ENCODE data around the gene KDF1. TPM values are rescaled to one million over a fixed set of nuclear protein-coding genes. Genes with fewer than 3 reads are reported as not detected.

Gene KDF1
- total and polyA plus RNA-seq, 2 experiments from 2014 or later, result 13.6 to 21.1 TPM

DNA sequence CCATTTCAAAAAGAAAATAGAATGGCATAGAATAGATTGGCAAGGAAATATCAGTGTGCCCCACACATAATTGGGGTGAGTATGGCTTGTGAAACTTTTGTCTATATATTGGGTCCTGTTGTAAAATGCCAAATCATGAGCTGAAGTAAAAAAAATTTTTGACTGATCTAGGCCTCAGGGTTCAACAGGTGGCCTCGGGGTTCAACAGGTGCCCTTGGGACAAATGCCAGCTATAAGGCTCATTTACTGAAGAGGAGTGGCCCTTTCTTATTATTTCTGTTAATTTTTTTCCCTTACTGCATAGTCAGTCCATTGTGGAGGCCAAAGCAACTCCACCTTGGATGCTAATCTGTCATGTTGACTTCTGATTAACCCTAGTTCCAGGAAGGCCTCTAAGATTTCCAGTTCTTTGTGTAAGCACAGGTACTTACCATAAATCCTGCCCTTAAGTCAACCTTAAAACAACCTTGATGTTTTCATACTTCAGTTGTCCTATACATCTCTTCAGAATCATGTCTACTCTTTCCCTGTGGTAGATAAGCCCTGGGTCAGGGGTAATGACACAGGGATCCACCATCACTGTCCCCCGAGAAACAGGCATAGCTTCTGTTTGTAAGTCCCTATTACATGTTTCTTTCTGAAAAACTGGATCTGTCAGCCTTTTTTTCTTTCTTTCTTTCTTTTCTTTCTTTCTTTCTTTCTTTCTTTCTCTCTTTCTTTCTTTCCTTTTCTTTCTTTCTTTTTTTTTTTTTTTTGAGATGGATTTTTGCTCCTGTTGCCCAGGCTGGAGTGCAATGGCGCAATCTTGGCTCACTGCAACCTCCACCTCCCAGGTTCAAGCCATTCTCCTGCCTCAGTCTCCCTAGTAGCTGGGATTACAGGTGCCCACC, 16.6 kb upstream of the KDF1 start:
- H3K36me3 Mint-ChIP-seq (ENCODE audit: low read depth), result no peaks in the 10 kb centered on the region
- TF ChIP-seq, protein P1, sequence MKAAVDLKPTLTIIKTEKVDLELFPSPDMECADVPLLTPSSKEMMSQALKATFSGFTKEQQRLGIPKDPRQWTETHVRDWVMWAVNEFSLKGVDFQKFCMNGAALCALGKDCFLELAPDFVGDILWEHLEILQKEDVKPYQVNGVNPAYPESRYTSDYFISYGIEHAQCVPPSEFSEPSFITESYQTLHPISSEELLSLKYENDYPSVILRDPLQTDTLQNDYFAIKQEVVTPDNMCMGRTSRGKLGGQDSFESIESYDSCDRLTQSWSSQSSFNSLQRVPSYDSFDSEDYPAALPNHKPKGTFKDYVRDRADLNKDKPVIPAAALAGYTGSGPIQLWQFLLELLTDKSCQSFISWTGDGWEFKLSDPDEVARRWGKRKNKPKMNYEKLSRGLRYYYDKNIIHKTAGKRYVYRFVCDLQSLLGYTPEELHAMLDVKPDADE (IDR thresholded peaks at IDR 0.05), result no peak
- TF ChIP-seq EZH2 (IDR thresholded peaks at IDR 0.05; ENCODE audit: low read depth, unreplicated experiment), result no peak
- TF ChIP-seq STAT1 (IDR thresholded peaks at IDR 0.05; ENCODE audit: unreplicated experiment), result no peak
- no peak for TF ChIP-seq POLR2AphosphoS5 (IDR thresholded peaks at IDR 0.05; ENCODE audit: low read depth)
- TF ChIP-seq, protein P2, sequence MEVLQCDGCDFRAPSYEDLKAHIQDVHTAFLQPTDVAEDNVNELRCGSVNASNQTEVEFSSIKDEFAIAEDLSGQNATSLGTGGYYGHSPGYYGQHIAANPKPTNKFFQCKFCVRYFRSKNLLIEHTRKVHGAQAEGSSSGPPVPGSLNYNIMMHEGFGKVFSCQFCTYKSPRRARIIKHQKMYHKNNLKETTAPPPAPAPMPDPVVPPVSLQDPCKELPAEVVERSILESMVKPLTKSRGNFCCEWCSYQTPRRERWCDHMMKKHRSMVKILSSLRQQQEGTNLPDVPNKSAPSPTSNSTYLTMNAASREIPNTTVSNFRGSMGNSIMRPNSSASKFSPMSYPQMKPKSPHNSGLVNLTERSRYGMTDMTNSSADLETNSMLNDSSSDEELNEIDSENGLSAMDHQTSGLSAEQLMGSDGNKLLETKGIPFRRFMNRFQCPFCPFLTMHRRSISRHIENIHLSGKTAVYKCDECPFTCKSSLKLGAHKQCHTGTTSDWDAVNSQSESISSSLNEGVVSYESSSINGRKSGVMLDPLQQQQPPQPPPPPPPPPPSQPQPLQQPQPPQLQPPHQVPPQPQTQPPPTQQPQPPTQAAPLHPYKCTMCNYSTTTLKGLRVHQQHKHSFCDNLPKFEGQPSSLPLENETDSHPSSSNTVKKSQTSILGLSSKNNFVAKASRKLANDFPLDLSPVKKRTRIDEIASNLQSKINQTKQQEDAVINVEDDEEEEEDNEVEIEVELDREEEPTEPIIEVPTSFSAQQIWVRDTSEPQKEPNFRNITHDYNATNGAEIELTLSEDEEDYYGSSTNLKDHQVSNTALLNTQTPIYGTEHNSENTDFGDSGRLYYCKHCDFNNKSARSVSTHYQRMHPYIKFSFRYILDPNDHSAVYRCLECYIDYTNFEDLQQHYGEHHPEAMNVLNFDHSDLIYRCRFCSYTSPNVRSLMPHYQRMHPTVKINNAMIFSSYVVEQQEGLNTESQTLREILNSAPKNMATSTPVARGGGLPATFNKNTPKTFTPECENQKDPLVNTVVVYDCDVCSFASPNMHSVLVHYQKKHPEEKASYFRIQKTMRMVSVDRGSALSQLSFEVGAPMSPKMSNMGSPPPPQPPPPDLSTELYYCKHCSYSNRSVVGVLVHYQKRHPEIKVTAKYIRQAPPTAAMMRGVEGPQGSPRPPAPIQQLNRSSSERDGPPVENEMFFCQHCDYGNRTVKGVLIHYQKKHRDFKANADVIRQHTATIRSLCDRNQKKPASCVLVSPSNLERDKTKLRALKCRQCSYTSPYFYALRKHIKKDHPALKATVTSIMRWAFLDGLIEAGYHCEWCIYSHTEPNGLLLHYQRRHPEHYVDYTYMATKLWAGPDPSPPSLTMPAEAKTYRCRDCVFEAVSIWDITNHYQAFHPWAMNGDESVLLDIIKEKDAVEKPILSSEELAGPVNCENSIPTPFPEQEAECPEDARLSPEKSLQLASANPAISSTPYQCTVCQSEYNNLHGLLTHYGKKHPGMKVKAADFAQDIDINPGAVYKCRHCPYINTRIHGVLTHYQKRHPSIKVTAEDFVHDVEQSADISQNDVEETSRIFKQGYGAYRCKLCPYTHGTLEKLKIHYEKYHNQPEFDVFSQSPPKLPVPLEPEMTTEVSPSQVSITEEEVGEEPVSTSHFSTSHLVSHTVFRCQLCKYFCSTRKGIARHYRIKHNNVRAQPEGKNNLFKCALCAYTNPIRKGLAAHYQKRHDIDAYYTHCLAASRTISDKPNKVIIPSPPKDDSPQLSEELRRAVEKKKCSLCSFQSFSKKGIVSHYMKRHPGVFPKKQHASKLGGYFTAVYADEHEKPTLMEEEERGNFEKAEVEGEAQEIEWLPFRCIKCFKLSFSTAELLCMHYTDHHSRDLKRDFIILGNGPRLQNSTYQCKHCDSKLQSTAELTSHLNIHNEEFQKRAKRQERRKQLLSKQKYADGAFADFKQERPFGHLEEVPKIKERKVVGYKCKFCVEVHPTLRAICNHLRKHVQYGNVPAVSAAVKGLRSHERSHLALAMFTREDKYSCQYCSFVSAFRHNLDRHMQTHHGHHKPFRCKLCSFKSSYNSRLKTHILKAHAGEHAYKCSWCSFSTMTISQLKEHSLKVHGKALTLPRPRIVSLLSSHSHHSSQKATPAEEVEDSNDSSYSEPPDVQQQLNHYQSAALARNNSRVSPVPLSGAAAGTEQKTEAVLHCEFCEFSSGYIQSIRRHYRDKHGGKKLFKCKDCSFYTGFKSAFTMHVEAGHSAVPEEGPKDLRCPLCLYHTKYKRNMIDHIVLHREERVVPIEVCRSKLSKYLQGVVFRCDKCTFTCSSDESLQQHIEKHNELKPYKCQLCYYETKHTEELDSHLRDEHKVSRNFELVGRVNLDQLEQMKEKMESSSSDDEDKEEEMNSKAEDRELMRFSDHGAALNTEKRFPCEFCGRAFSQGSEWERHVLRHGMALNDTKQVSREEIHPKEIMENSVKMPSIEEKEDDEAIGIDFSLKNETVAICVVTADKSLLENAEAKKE (CRISPR knock-in tag; IDR thresholded peaks at IDR 0.05), result no peak
- TF ChIP-seq, protein P3, sequence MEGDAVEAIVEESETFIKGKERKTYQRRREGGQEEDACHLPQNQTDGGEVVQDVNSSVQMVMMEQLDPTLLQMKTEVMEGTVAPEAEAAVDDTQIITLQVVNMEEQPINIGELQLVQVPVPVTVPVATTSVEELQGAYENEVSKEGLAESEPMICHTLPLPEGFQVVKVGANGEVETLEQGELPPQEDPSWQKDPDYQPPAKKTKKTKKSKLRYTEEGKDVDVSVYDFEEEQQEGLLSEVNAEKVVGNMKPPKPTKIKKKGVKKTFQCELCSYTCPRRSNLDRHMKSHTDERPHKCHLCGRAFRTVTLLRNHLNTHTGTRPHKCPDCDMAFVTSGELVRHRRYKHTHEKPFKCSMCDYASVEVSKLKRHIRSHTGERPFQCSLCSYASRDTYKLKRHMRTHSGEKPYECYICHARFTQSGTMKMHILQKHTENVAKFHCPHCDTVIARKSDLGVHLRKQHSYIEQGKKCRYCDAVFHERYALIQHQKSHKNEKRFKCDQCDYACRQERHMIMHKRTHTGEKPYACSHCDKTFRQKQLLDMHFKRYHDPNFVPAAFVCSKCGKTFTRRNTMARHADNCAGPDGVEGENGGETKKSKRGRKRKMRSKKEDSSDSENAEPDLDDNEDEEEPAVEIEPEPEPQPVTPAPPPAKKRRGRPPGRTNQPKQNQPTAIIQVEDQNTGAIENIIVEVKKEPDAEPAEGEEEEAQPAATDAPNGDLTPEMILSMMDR (conservative IDR thresholded peaks at IDR 0.05; ENCODE audit: low read depth in 2 of 2), result no peak
- TF ChIP-seq JUNB (IDR thresholded peaks at IDR 0.05; ENCODE audit: unreplicated experiment), result no peak
- TF ChIP-seq, protein P4, sequence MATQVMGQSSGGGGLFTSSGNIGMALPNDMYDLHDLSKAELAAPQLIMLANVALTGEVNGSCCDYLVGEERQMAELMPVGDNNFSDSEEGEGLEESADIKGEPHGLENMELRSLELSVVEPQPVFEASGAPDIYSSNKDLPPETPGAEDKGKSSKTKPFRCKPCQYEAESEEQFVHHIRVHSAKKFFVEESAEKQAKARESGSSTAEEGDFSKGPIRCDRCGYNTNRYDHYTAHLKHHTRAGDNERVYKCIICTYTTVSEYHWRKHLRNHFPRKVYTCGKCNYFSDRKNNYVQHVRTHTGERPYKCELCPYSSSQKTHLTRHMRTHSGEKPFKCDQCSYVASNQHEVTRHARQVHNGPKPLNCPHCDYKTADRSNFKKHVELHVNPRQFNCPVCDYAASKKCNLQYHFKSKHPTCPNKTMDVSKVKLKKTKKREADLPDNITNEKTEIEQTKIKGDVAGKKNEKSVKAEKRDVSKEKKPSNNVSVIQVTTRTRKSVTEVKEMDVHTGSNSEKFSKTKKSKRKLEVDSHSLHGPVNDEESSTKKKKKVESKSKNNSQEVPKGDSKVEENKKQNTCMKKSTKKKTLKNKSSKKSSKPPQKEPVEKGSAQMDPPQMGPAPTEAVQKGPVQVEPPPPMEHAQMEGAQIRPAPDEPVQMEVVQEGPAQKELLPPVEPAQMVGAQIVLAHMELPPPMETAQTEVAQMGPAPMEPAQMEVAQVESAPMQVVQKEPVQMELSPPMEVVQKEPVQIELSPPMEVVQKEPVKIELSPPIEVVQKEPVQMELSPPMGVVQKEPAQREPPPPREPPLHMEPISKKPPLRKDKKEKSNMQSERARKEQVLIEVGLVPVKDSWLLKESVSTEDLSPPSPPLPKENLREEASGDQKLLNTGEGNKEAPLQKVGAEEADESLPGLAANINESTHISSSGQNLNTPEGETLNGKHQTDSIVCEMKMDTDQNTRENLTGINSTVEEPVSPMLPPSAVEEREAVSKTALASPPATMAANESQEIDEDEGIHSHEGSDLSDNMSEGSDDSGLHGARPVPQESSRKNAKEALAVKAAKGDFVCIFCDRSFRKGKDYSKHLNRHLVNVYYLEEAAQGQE (IDR thresholded peaks at IDR 0.05; ENCODE audit: unreplicated experiment), result no peak
- no peak for TF ChIP-seq ZNF114 (CRISPR knock-in tag; IDR thresholded peaks at IDR 0.05)
- H3K4me3 ChIP-seq, result no peak overlapping the region
- peaks cover 7% of the 10 kb centered on the region; the same call in 1 of the 2 replicates for H3K4me1 ChIP-seq (ENCODE audit: insufficient read depth)
- H4K20me1 ChIP-seq (replicated peaks; ENCODE audit: insufficient read depth), result no peaks in the 10 kb centered on the region
- no peak overlapping the region for H3K27ac Mint-ChIP-seq
- ATAC-seq (no peak), DNase-seq (ENCODE audit: low spot score) (no peak)
- no peaks in the 10 kb centered on the region for H3K9me3 Mint-ChIP-seq
- H3K27me3 Mint-ChIP-seq (ENCODE audit: insufficient read depth, low read depth, poor library complexity), result peaks cover 8% of the 10 kb centered on the region
- H2AFZ ChIP-seq, result no peak overlapping the region
- no peaks in the 10 kb centered on the region for H3K9me2 ChIP-seq (ENCODE audit: insufficient read depth)
- 0 out of 2 replicates have a peak, but pooled peaks cover 2% of the 10 kb centered on the region for H3F3A ChIP-seq (replicated peaks; ENCODE audit: low read depth)
- no peaks in the 10 kb centered on the region for H3K79me2 ChIP-seq (replicated peaks; ENCODE audit: insufficient read depth)
- H3K4me1 Mint-ChIP-seq, result peaks cover 11% of the 10 kb centered on the region
- H3K27me3 ChIP-seq (ENCODE audit: insufficient read depth), result no peaks in the 10 kb centered on the region
- no peaks in the 10 kb centered on the region for H3K36me3 ChIP-seq (ENCODE audit: insufficient read depth)
- no peak overlapping the region for H3K4me3 Mint-ChIP-seq
- no peak overlapping the region for H3K27ac ChIP-seq (ENCODE audit: low read depth)
- H3K4me2 ChIP-seq, result no peak overlapping the region
